ENCODE measurements around the gene COX6A2. TPM values are rescaled to one million over a fixed set of nuclear protein-coding genes. Genes with fewer than 3 reads are reported as not detected.
A peak's percentile ranks its signal among the peaks of the same experiment; 100 is the strongest.

The COX6A2 gene
- total RNA-seq, 1 donor from 2014 or later = not detected

DNA sequence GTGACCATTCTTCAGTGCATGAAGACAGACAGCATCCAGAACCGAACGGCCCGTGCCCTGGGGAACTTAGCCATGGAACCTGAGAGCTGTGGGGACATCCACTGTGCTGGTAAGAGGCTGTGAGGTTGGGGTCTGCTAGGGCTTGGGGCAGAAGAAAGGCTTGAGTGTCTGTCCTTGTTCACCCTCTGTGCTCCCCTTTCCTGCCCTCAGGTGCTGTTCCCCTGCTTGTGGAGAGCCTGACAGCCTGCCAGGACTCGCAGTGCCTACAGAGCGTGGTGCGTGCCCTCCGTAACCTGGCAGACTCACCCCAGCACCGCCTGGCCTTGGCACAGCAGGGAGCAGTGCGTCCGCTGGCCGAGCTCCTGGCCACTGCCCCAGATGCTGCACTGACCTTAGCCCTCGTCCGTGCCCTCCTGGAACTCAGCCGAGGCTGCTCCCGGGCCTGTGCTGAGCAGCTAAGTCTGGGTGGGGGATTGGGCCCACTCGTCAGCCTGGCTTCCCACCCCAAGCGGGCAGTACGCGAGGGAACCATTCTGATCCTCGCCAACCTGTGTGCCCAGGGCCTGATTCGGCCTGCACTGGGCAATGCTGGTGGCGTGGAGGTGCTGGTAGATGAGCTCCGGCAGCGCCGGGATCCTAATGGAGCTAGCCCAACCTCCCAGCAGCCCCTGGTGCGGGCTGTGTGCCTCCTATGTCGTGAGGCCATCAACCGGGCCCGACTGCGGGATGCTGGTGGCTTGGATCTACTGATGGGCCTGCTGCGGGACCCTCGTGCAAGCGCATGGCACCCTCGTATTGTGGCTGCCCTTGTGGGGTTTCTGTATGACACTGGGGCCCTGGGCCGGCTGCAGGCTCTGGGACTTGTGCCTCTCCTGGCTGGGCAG lies 34.0 kb upstream of the COX6A2 start:
- Mint-ChIP-seq H3K4me3 (no peak overlapping the region), H3K36me3 (ENCODE audit: low read depth) (peaks cover 40% of the 10 kb centered on the region), H3K9me3 (no peaks in the 10 kb centered on the region), H3K27ac (no peak overlapping the region), H3K27me3 (no peaks in the 10 kb centered on the region), H3K4me1 (peaks cover 36% of the 10 kb centered on the region)
- ChIA-PET POLR2A (interaction anchor here (1.0 kb wide), 1 partner anchor 406 kb away, joined by 5 read pairs; no protein-coding TSS in a partner anchor), CTCF (interaction anchor here (2.3 kb wide), 1 partner anchor 320 kb away, joined by 5 read pairs; no protein-coding TSS in a partner anchor)
- TF ChIP-seq, protein P1, sequence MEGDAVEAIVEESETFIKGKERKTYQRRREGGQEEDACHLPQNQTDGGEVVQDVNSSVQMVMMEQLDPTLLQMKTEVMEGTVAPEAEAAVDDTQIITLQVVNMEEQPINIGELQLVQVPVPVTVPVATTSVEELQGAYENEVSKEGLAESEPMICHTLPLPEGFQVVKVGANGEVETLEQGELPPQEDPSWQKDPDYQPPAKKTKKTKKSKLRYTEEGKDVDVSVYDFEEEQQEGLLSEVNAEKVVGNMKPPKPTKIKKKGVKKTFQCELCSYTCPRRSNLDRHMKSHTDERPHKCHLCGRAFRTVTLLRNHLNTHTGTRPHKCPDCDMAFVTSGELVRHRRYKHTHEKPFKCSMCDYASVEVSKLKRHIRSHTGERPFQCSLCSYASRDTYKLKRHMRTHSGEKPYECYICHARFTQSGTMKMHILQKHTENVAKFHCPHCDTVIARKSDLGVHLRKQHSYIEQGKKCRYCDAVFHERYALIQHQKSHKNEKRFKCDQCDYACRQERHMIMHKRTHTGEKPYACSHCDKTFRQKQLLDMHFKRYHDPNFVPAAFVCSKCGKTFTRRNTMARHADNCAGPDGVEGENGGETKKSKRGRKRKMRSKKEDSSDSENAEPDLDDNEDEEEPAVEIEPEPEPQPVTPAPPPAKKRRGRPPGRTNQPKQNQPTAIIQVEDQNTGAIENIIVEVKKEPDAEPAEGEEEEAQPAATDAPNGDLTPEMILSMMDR (IDR thresholded peaks at IDR 0.05) = no peak
- no peak for ATAC-seq (ENCODE audit: low read depth)
- no peak for DNase-seq
- intact Hi-C loops (cut with micrococcal nuclease) = no loop called here

DNA sequence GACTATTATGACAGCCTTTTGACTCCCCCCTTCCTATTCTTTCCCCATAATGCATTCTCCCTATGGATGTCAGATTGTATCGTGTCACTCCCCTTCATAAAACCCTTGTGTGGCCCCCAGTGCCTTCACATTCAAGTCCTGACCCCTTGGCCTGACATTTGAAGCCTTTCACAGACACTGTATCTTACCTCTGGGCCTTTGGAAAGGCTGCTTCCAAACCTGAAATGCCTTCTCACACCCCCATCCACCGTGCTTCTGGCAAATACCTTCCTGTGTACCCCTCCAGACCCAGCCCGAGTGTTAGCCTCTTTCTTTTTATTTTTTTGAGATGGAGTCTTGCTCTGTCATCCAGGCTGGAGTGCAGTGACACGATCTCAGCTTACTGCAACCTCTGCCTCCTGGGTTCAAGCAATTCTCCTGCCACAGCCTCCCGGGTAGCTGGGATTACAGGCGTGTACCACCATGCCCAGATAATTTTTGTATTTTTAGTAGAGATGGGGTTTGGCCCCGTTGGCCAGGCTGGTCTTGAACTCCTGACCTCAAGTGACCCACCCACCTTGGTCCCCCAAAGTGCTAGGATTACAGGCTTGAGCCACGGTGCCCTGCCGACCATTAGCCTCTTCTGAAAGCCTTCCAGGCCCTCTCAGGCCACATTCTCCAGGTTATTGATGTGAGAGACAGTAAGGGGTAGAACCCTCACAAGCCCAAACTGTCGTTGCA lies 33.2 kb upstream of the COX6A2 start:
- Mint-ChIP-seq H3K9me3 (no peaks in the 10 kb centered on the region), H3K27ac (no peak overlapping the region), H3K36me3 (ENCODE audit: low read depth) (peaks cover 37% of the 10 kb centered on the region), H3K27me3 (no peaks in the 10 kb centered on the region), H3K4me3 (no peak overlapping the region), H3K4me1 (peaks cover 38% of the 10 kb centered on the region)
- ATAC-seq (ENCODE audit: low read depth) (no peak), DNase-seq (no peak)
- ChIA-PET POLR2A (interaction anchor here (0.6 to 3.7 kb wide), 8 partner anchors 10 to 504 kb away, joined by 3 to 33 read pairs (median 10); partner anchors contain the start of genes FUS, RUSF1, SETD1A and TGFB1I1), CTCF (interaction anchor here (0.9 to 2.3 kb wide), 5 partner anchors 9 to 387 kb away, joined by 3 to 5 read pairs (median 3); partner anchors contain the start of genes ZNF646 and ZNF668)
- TF ChIP-seq, protein P1 (IDR thresholded peaks at IDR 0.05) = no peak
- intact Hi-C loops (cut with micrococcal nuclease) = no loop called here

DNA sequence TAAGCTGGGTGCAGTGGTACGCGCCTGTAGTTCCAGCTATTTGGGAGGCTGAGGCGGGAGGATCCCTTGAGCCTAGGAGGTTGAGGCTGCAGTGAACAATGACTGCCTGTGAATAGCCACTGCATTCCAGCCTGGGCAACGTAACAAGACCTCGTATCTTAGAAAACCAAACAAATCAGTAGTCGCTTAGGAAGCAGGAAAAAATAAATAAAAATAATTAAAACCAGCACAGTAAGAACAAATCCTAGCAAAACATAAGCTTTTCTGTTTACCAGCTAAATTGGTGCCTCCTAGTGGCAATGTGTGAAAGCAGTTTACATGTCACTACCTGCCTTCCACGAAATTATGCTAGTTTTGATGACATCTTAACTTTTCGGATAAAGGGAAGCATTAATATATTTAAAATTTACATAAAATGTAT lies 32.4 kb upstream of the COX6A2 start:
- TF ChIP-seq, protein P1 (IDR thresholded peaks at IDR 0.05) = no peak
- Mint-ChIP-seq H3K36me3 (ENCODE audit: low read depth) (peaks cover 36% of the 10 kb centered on the region), H3K27ac (no peak overlapping the region), H3K4me3 (peak overlapping the region; percentile 84), H3K27me3 (no peaks in the 10 kb centered on the region), H3K9me3 (no peaks in the 10 kb centered on the region), H3K4me1 (peaks cover 40% of the 10 kb centered on the region)
- intact Hi-C loops (cut with micrococcal nuclease) = no loop called here
- ATAC-seq (ENCODE audit: low read depth) (no peak), DNase-seq (no peak)
- CTCF ChIA-PET = interaction anchor here (0.9 to 2.3 kb wide), 6 partner anchors 9 to 387 kb away, joined by 3 to 5 read pairs (median 3); partner anchors contain the start of genes ZNF646 and ZNF668
- POLR2A ChIA-PET = interaction anchor here (0.6 to 3.7 kb wide), 13 partner anchors 8 to 503 kb away, joined by 3 to 33 read pairs (median 9); partner anchors contain the start of genes FUS, RUSF1, SETD1A and TGFB1I1

GRCh38 chr16:31459687-31460581 lies 31.8 kb upstream of the COX6A2 start:
- no peaks in the 10 kb centered on the region for H3K27me3 Mint-ChIP-seq
- H3K9me3 Mint-ChIP-seq = no peaks in the 10 kb centered on the region
- H3K4me3 Mint-ChIP-seq = peak overlapping the region; percentile 91
- peaks cover 32% of the 10 kb centered on the region for H3K36me3 Mint-ChIP-seq (ENCODE audit: low read depth)
- TF ChIP-seq, protein P1 (IDR thresholded peaks at IDR 0.05) = no peak
- DNase-seq (peak; percentile 100), ATAC-seq (ENCODE audit: low read depth) (peak; percentile 80)
- POLR2A ChIA-PET = interaction anchor here (0.5 to 3.7 kb wide), 34 partner anchors 9 to 851 kb away, joined by 3 to 35 read pairs (median 5); partner anchors contain the start of genes CTF1, FUS, KAT8 and PHKG2
- CTCF ChIA-PET = interaction anchor here (0.9 to 2.3 kb wide), 6 partner anchors 8 to 386 kb away, joined by 3 to 5 read pairs (median 3); partner anchors contain the start of genes ZNF646 and ZNF668
- peak overlapping the region; percentile 98 for H3K27ac Mint-ChIP-seq
- intact Hi-C loops (cut with micrococcal nuclease) = loop anchor here (1.0 to 5.0 kb wide), 14 partner anchors 17 to 585 kb away; partner anchors contain the start of genes FUS, KAT8, RUSF1 and SETD1A
- H3K4me1 Mint-ChIP-seq = peaks cover 47% of the 10 kb centered on the region
